WTC11 (cell line): ENCODE results near the gene FYN.

Experiments
- CREB1 ChIP-seq: sonication (generic); formaldehyde crosslinking; IDR thresholded peaks from 2 replicates; pipeline ENCODE4 v1.8.0; 2023; ENCODE audit warnings: mild to moderate bottlenecking, missing genetic modification reagents
- ESRRA ChIP-seq: sonication (generic); formaldehyde crosslinking; IDR thresholded peaks from 2 replicates; pipeline ENCODE4 v1.8.1; 2022; ENCODE audit warnings: mild to moderate bottlenecking, missing genetic modification reagents, borderline replicate concordance
- JUN ChIP-seq: sonication (generic); formaldehyde crosslinking; IDR thresholded peaks from 2 replicates; pipeline ENCODE4 v1.8.0; 2023; ENCODE audit warnings: mild to moderate bottlenecking, missing genetic modification reagents
- NFATC4 ChIP-seq: fragments of 250-450 bp; sonication (Bioruptor Pico); IDR thresholded peaks from 2 replicates; pipeline ENCODE4 v1.9.0; 2021; ENCODE audit warnings: mild to moderate bottlenecking
- RELA ChIP-seq: sonication (generic); formaldehyde crosslinking; IDR thresholded peaks from 2 replicates; pipeline ENCODE4 v1.8.1; 2022; ENCODE audit warnings: missing genetic modification reagents, mild to moderate bottlenecking, borderline replicate concordance
- TEAD4 ChIP-seq: sonication (generic); formaldehyde crosslinking; IDR thresholded peaks from 2 replicates; pipeline ENCODE4 v1.8.0; 2022; ENCODE audit warnings: mild to moderate bottlenecking, missing genetic modification reagents
- ZBTB21 ChIP-seq: sonication (generic); formaldehyde crosslinking; IDR thresholded peaks from 2 replicates; pipeline ENCODE4 v1.8.1; 2023; ENCODE audit warnings: mild to moderate bottlenecking, missing genetic modification reagents, borderline replicate concordance
- ZNF263 ChIP-seq: sonication (generic); formaldehyde crosslinking; IDR thresholded peaks from 2 replicates; pipeline ENCODE4 v1.8.1; 2022; ENCODE audit warnings: low read depth, mild to moderate bottlenecking, moderate library complexity, missing genetic modification reagents
- ZNF423 ChIP-seq: fragments of 250-450 bp; sonication (Bioruptor Pico); IDR thresholded peaks from 2 replicates; pipeline ENCODE4 v2.1.2; 2022; ENCODE audit warnings: mild to moderate bottlenecking, moderate library complexity
- TF ChIP-seq, protein P1 (sequence below): sonication (generic); formaldehyde crosslinking; conservative IDR thresholded peaks from 2 replicates; pipeline ENCODE4 v1.8.1; 2022; ENCODE audit warnings: mild to moderate bottlenecking, missing genetic modification reagents
- TF ChIP-seq, protein P2 (sequence below): fragments of 200-600 bp; IDR thresholded peaks from 2 replicates; pipeline ENCODE4 v1.8.0; 2022; ENCODE audit warnings: antibody characterized with exemption
- TF ChIP-seq, protein P3 (sequence below): sonication (generic); formaldehyde crosslinking; IDR thresholded peaks from 2 replicates; pipeline ENCODE4 v1.8.1; 2023; ENCODE audit warnings: mild to moderate bottlenecking, missing genetic modification reagents, borderline replicate concordance
- TF ChIP-seq, protein P4 (sequence below): fragments of 250-450 bp; sonication (Bioruptor Pico); IDR thresholded peaks from 2 replicates; pipeline ENCODE4 v2.1.2; 2022; ENCODE audit warnings: mild to moderate bottlenecking, moderate library complexity
- TF ChIP-seq, protein P5 (sequence below): sonication (generic); formaldehyde crosslinking; IDR thresholded peaks from 2 replicates; pipeline ENCODE4 v1.8.0; 2022; ENCODE audit warnings: mild to moderate bottlenecking, missing genetic modification reagents

DNA sequence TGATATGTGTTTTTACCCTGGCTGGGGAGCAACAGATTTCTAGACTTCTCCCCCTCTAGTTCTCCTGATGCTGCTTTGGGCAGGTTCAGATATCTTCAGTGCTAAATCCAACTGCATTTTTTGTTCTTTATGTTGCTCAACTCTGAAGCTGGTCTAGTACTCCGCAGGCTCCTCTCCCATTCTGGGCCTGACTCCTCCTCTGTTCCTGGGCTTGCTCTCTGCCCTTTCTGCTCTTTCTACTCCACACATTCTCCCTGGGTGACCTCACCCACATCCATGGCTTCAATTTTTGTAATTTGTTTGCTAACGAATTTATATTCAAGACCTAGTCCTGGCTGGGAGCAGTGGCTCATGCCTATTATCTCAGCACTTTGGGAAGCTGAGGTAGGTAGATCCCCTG is 6.4 kb downstream of the FYN start:
- TF ChIP-seq ESRRA (CRISPR knock-in tag), result no peak
- no peak for TF ChIP-seq TEAD4 (CRISPR knock-in tag)
- no peak for TF ChIP-seq NFATC4 (CRISPR knock-in tag)
- no peak for TF ChIP-seq JUN
- TF ChIP-seq, protein P1, sequence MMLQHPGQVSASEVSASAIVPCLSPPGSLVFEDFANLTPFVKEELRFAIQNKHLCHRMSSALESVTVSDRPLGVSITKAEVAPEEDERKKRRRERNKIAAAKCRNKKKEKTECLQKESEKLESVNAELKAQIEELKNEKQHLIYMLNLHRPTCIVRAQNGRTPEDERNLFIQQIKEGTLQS (CRISPR knock-in tag), result no peak
- TF ChIP-seq, protein P2, sequence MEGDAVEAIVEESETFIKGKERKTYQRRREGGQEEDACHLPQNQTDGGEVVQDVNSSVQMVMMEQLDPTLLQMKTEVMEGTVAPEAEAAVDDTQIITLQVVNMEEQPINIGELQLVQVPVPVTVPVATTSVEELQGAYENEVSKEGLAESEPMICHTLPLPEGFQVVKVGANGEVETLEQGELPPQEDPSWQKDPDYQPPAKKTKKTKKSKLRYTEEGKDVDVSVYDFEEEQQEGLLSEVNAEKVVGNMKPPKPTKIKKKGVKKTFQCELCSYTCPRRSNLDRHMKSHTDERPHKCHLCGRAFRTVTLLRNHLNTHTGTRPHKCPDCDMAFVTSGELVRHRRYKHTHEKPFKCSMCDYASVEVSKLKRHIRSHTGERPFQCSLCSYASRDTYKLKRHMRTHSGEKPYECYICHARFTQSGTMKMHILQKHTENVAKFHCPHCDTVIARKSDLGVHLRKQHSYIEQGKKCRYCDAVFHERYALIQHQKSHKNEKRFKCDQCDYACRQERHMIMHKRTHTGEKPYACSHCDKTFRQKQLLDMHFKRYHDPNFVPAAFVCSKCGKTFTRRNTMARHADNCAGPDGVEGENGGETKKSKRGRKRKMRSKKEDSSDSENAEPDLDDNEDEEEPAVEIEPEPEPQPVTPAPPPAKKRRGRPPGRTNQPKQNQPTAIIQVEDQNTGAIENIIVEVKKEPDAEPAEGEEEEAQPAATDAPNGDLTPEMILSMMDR, result no peak
- TF ChIP-seq ZBTB21 (CRISPR knock-in tag), result no peak
- TF ChIP-seq, protein P3, sequence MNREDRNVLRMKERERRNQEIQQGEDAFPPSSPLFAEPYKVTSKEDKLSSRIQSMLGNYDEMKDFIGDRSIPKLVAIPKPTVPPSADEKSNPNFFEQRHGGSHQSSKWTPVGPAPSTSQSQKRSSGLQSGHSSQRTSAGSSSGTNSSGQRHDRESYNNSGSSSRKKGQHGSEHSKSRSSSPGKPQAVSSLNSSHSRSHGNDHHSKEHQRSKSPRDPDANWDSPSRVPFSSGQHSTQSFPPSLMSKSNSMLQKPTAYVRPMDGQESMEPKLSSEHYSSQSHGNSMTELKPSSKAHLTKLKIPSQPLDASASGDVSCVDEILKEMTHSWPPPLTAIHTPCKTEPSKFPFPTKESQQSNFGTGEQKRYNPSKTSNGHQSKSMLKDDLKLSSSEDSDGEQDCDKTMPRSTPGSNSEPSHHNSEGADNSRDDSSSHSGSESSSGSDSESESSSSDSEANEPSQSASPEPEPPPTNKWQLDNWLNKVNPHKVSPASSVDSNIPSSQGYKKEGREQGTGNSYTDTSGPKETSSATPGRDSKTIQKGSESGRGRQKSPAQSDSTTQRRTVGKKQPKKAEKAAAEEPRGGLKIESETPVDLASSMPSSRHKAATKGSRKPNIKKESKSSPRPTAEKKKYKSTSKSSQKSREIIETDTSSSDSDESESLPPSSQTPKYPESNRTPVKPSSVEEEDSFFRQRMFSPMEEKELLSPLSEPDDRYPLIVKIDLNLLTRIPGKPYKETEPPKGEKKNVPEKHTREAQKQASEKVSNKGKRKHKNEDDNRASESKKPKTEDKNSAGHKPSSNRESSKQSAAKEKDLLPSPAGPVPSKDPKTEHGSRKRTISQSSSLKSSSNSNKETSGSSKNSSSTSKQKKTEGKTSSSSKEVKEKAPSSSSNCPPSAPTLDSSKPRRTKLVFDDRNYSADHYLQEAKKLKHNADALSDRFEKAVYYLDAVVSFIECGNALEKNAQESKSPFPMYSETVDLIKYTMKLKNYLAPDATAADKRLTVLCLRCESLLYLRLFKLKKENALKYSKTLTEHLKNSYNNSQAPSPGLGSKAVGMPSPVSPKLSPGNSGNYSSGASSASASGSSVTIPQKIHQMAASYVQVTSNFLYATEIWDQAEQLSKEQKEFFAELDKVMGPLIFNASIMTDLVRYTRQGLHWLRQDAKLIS (CRISPR knock-in tag), result no peak
- no peak for TF ChIP-seq RELA
- TF ChIP-seq, protein P4, sequence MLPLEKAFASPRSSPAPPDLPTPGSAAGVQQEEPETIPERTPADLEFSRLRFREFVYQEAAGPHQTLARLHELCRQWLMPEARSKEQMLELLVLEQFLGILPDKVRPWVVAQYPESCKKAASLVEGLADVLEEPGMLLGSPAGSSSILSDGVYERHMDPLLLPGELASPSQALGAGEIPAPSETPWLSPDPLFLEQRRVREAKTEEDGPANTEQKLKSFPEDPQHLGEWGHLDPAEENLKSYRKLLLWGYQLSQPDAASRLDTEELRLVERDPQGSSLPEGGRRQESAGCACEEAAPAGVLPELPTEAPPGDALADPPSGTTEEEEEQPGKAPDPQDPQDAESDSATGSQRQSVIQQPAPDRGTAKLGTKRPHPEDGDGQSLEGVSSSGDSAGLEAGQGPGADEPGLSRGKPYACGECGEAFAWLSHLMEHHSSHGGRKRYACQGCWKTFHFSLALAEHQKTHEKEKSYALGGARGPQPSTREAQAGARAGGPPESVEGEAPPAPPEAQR, result no peak
- TF ChIP-seq ZNF423 (CRISPR knock-in tag), result no peak
- no peak for TF ChIP-seq CREB1 (CRISPR knock-in tag)
- TF ChIP-seq, protein P5, sequence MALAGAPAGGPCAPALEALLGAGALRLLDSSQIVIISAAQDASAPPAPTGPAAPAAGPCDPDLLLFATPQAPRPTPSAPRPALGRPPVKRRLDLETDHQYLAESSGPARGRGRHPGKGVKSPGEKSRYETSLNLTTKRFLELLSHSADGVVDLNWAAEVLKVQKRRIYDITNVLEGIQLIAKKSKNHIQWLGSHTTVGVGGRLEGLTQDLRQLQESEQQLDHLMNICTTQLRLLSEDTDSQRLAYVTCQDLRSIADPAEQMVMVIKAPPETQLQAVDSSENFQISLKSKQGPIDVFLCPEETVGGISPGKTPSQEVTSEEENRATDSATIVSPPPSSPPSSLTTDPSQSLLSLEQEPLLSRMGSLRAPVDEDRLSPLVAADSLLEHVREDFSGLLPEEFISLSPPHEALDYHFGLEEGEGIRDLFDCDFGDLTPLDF (CRISPR knock-in tag), result no peak
- TF ChIP-seq ZNF263 (CRISPR knock-in tag), result no peak
